Loucy (cell line): ENCODE results near the gene ARHGEF17.

Experiments
- H2AFZ ChIP-seq: fragments of 200-600 bp; sonication (generic); 2 replicates; pipeline ENCODE4 v1.6.0; 2016; ENCODE audit warnings: antibody characterized with exemption, mild to moderate bottlenecking, low read length, moderate library complexity
- H3F3A ChIP-seq: fragments of 200-600 bp; 2 replicates; pipeline ENCODE4 v1.6.0; 2016; ENCODE audit warnings: antibody characterized with exemption, low read depth, mild to moderate bottlenecking
- H3K27me3 ChIP-seq: fragments of 200-600 bp; sonication (generic); 2 replicates; pipeline ENCODE4 v1.6.1; 2014; ENCODE audit warnings: low read length, mild to moderate bottlenecking; ENCODE audit not compliant: insufficient read depth, poor library complexity, severe bottlenecking
- H3K36me3 ChIP-seq: fragments of 200-600 bp; sonication (generic); 2 replicates; pipeline ENCODE4 v1.6.1; 2016; ENCODE audit warnings: low read length; ENCODE audit not compliant: insufficient read depth
- H3K4me1 ChIP-seq: fragments of 200-600 bp; sonication (generic); 2 replicates; pipeline ENCODE4 v1.5.1; 2014; ENCODE audit warnings: low read length, mild to moderate bottlenecking; ENCODE audit not compliant: insufficient read depth, poor library complexity, severe bottlenecking
- H3K4me2 ChIP-seq: fragments of 200-600 bp; sonication (generic); 2 replicates; pipeline ENCODE4 v1.6.0; 2014; ENCODE audit warnings: antibody characterized with exemption, low read length, low read depth, mild to moderate bottlenecking; ENCODE audit not compliant: poor library complexity, severe bottlenecking
- H3K4me3 ChIP-seq: fragments of 200-600 bp; sonication (generic); 2 replicates; pipeline ENCODE4 v1.5.1; 2014; ENCODE audit warnings: low read length, mild to moderate bottlenecking, mixed read lengths; ENCODE audit not compliant: poor library complexity, severe bottlenecking
- H3K79me2 ChIP-seq: fragments of 200-600 bp; sonication (generic); 2 replicates; pipeline ENCODE4 v1.6.1; 2014; ENCODE audit warnings: low read length; ENCODE audit not compliant: insufficient read depth
- H3K9ac ChIP-seq: fragments of 200-600 bp; sonication (generic); 2 replicates; pipeline ENCODE4 v1.6.0; 2014; ENCODE audit warnings: mild to moderate bottlenecking, low read depth, low read length, moderate library complexity; ENCODE audit not compliant: poor library complexity, severe bottlenecking
- H3K9me2 ChIP-seq: fragments of 200-600 bp; sonication (generic); replicated peaks from 2 replicates; pipeline ENCODE4 v1.6.1; 2016; ENCODE audit warnings: low read depth, low read length, mixed read lengths
- H3K9me3 ChIP-seq: fragments of 200-600 bp; sonication (generic); 2 replicates; pipeline ENCODE4 v1.6.1; 2014; ENCODE audit warnings: mild to moderate bottlenecking, antibody characterized with exemption, low read length, low read depth; ENCODE audit not compliant: insufficient read depth
- H4K20me1 ChIP-seq: fragments of 200-600 bp; sonication (generic); 2 replicates; pipeline ENCODE4 v1.6.0; 2014; ENCODE audit warnings: antibody characterized with exemption, low read length, mild to moderate bottlenecking; ENCODE audit not compliant: insufficient read depth, poor library complexity, severe bottlenecking
- EZH2phosphoT487 ChIP-seq: fragments of 200-600 bp; IDR thresholded peaks from 2 replicates; pipeline ENCODE4 v1.6.1; 2018; ENCODE audit warnings: antibody characterized with exemption, mild to moderate bottlenecking, moderate library complexity, borderline replicate concordance
- TF ChIP-seq, protein P1 (sequence below): fragments of 200-600 bp; sonication (generic); conservative IDR thresholded peaks from 2 replicates; pipeline ENCODE4 v1.5.1; 2014; ENCODE audit warnings: mild to moderate bottlenecking, antibody characterized with exemption, low read length

Gene ARHGEF17

DNA sequence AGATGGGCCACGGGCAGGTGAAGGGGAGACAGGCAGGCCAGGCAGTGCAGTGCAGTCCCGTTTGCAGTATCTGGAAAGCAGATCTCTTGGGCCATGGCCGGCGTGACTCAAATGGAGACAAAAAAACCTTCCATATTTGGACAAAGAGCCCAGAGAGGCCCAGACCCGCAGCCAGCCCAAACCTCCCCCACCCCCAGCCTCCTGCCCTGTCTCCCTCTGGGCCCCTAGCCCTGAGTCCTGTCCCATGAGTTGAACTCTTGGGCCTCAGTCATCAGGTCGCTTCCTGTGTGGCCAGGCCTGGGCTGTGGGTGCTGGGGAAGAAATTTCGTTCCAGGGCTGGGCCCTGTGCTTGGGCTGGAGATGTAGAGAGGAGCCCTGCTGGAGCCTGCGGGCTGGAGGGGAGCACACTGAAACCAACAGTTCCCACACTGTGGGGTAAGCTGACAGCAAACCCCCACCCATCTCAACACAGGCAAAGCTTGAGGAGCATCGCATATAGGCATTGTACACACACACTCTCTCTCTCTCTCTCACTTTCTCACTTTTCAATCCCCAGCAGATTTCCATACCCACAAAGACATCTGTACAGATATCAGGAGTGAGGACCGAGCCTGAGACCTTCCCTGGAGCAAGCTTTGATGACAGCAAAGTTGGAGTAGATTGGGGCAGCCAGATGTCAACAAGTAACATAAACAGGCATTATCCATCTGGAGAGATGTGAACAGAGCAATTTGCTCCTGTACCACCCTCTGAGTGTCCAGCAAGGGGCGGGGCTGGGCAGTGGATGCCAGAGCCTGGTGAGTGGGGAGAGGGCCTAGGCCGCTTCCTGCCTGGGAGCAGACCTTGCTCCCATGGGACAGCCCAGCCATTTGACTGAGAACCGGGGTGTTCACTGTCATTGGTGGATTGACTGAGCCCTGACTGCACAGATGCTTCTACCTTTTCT is 17.2 kb downstream of the ARHGEF17 start:
- Histone ChIP-seq H3K4me3 (no peak overlapping the region), H3K36me3 (no peaks in the 10 kb centered on the region), H3K27me3 (no peaks in the 10 kb centered on the region), H2AFZ (no peak overlapping the region), H3K9ac (peak overlapping the region; percentile 42), H4K20me1 (no peaks in the 10 kb centered on the region), H3K9me2 (no peaks in the 10 kb centered on the region), H3K4me2 (peak overlapping the region; percentile 15), H3K9me3 (no peaks in the 10 kb centered on the region), H3K79me2 (0 out of 2 replicates have a peak, but pooled peaks cover 3% of the 10 kb centered on the region), H3F3A (no peaks in the 10 kb centered on the region), H3K4me1 (peaks cover 54% of the 10 kb centered on the region)
- no peak for TF ChIP-seq EZH2phosphoT487
- TF ChIP-seq, protein P1, sequence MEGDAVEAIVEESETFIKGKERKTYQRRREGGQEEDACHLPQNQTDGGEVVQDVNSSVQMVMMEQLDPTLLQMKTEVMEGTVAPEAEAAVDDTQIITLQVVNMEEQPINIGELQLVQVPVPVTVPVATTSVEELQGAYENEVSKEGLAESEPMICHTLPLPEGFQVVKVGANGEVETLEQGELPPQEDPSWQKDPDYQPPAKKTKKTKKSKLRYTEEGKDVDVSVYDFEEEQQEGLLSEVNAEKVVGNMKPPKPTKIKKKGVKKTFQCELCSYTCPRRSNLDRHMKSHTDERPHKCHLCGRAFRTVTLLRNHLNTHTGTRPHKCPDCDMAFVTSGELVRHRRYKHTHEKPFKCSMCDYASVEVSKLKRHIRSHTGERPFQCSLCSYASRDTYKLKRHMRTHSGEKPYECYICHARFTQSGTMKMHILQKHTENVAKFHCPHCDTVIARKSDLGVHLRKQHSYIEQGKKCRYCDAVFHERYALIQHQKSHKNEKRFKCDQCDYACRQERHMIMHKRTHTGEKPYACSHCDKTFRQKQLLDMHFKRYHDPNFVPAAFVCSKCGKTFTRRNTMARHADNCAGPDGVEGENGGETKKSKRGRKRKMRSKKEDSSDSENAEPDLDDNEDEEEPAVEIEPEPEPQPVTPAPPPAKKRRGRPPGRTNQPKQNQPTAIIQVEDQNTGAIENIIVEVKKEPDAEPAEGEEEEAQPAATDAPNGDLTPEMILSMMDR, result no peak

DNA sequence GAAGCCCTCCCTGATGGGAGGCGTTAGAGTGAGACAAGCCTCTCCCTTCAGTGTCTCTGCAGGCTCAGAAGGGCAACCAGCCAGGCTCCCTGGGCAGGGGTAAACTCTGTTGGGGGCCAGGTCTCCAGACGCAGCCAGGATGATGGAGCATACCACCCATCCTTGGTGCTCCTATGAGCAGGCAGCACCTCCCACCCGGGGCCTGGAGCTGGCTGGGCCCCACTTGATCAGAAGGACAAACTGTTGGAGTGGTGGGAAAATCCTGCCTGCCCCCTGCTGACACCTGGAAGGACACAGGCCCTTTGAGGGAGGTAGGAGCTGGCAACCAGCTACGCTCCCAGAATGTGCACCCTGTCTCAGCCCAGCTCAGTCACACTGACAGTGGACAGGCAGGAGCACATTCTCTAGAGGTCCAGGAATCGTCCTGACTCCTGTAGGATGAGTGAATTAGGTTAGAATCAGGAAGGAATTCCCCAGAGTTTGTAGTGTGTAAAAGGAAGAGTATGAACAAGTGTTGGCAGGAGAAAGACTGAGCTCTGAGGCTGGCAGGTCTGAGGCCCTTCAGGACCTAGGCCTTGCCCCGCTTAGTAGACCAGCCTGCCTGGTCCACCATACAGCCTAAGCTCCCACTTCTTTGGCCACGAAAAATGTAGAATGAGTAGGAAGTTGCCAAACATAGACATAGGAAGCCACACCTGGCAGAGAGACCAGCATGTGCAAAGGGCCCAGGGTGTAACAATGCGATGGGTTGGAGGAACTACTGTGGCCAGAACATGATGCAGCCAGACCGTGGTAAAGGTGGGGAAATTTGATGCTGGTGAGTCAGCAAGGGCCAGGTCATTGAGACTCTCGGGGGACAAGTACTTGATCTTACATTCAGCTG is 19.1 kb downstream of the ARHGEF17 start:
- Histone ChIP-seq H3K9me2 (no peaks in the 10 kb centered on the region), H3K4me2 (no peak overlapping the region), H3K4me1 (peaks cover 43% of the 10 kb centered on the region), H3K9ac (no peak overlapping the region), H3K9me3 (no peaks in the 10 kb centered on the region), H3K79me2 (no peaks in the 10 kb centered on the region), H3K27me3 (no peaks in the 10 kb centered on the region), H3K36me3 (no peaks in the 10 kb centered on the region), H3F3A (no peaks in the 10 kb centered on the region), H3K4me3 (no peak overlapping the region), H4K20me1 (no peaks in the 10 kb centered on the region), H2AFZ (no peak overlapping the region)
- TF ChIP-seq, protein P1, result no peak
- TF ChIP-seq EZH2phosphoT487, result no peak

DNA sequence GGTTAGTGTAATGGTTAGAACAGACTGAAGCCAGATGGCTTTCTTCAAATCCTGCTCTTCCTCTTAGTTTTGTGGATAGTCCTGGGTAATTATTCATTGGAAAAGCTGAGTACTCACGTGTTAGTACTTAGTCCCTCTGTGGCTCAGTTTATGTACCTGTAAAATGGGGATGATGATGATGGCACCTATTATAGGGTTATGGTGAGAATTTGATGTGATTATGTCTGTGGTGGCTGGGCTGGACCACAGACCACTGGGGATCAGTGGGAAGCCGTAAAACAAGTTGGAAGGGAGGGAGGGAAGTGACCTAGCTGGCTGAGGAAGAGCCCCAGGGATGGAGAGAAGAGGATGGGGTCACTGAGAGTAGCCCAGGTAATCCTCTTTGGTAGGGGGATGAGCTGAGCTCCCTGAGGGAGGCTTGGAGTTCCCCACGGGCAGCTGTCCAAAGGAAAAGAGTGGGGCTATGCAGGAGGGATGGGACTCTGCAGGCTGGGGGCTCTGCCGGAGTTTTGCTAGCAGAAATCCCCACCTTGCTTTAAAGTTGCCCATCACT is 19.8 kb downstream of the ARHGEF17 start:
- no peak overlapping the region for H3K4me3 ChIP-seq
- no peaks in the 10 kb centered on the region for H4K20me1 ChIP-seq
- no peaks in the 10 kb centered on the region for H3K9me3 ChIP-seq
- H2AFZ ChIP-seq, result no peak overlapping the region
- H3F3A ChIP-seq, result no peaks in the 10 kb centered on the region
- no peaks in the 10 kb centered on the region for H3K9me2 ChIP-seq
- H3K27me3 ChIP-seq, result no peaks in the 10 kb centered on the region
- H3K36me3 ChIP-seq, result no peaks in the 10 kb centered on the region
- no peak overlapping the region for H3K9ac ChIP-seq
- peaks cover 36% of the 10 kb centered on the region for H3K4me1 ChIP-seq
- no peak overlapping the region for H3K4me2 ChIP-seq
- no peak for TF ChIP-seq EZH2phosphoT487
- TF ChIP-seq, protein P1, result no peak
- no peaks in the 10 kb centered on the region for H3K79me2 ChIP-seq
